ENCODE results near the gene HIGD2A.

HIGD2A gene

DNA sequence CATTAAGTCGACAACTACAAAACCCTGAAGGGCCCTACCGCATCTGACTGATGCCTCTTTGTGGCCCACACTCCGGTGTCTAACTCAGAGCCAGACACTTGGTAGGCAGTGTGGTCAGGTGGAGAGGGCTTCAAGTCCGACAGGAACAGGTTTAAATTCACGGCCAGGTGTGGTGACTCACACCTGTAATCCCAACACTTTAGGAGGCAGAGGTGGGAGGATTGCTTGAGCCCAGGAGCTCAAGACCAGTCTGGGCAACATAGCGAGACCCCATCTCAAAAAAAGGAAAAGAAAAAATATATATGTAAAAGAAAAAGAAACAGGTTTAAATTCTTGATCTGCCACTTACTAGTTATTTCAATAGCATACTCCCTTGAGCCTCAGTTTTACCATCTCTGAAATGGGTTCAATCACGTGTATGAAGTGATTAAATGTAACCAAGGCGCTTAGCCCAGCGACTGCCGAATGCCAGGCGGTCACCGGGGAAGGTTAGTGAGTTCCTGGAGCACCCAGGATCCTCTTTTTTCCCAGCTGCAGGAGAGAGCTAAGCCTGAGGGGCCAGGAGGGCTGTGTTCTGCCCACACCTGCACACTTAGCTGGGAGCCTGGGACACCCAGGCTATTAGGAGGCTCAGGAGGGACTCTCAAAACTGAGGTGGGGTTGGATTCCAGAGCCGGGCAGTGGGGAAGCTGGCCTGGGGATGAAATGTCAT is 26.8 kb downstream of the HIGD2A start:
- peaks cover 9% of the 10 kb centered on the region for H3K36me3 Mint-ChIP-seq
- H3K4me3 Mint-ChIP-seq: peak overlapping the region; percentile 87
- H3K27ac Mint-ChIP-seq: peak overlapping the region; percentile 50
- no peaks in the 10 kb centered on the region for H3K9me3 Mint-ChIP-seq
- H3K27me3 Mint-ChIP-seq: no peaks in the 10 kb centered on the region
- H3K4me1 Mint-ChIP-seq: peaks cover 50% of the 10 kb centered on the region
- no peak for ATAC-seq

DNA sequence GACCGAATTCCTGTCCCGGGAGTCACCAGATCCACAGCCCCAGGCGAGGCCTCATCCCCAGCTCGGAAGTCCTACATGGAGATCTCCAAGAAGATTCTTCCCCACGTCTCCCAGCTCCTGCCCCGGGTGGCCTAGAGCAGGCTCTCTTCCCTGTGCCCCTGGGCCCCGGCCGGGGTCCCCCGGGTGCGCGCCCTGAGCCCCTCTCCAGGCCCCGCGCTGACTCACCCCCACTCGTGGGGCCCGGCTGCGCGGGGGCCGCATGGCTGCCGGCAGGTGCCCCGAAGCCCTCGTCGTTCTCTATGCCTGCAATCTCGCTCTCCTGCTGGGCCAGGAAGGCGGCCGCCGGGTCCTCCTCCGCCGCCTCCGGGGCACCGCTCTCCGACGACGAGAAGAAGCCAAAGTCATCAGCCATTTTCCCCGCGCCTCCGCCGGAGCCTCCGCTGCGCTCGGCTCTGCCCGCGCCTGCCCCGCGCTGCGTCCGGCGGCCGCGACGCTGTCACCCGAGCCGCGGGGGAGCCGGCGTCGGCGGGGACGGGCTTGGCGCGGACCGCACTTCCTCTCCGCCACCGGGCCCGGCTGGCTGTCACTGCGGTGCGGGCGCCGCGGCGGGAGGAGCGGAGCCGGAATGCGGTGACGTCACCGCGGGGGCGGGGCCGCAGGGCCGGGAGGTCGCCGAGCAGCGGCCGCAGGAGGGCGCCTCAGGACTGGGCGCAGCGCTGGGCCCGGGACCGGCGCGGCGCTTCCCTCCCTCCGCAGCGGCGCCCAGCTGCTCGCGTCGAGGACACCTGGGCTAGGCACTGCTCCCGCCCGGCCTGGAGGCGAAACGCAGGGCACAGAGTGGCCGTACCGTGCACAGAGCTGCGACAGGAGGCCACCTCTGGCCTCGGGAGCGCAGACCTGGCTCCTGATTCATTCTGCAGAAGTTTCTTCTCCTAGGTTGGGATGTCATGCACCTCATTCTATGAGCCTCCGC is 27.7 kb downstream of the HIGD2A start, which contains the start of gene CLTB:
Gene CLTB, minus strand, starts transcription at position 588 of the 973 bp plus-strand sequence. Its CDS starts 176 bp downstream, at position 412.
- Mint-ChIP-seq H3K4me3 (peak within 1 kb of the TSS; percentile 87), H3K9me3 (no peaks in the 10 kb centered on the region), H3K27ac (peak within 1 kb of the TSS; percentile 50), H3K4me1 (peaks cover 46% of the 10 kb centered on the region), H3K36me3 (peaks cover 2% of the 10 kb centered on the region), H3K27me3 (no peaks in the 10 kb centered on the region)
- peak; percentile 99 for ATAC-seq

- Mint-ChIP-seq H3K9me3 (no peaks in the 10 kb centered on the region), H3K27ac (peak overlapping the region; percentile 50), H3K27me3 (no peaks in the 10 kb centered on the region), H3K4me3 (peak overlapping the region; percentile 64), H3K36me3 (no peaks in the 10 kb centered on the region), H3K4me1 (peaks cover 39% of the 10 kb centered on the region)
- ATAC-seq: no peak
These were observed 28.4 kb downstream of the HIGD2A start for GRCh38 chr5:176416965-176417364.

GRCh38 chr5:176418251-176418650 is 29.7 kb downstream of the HIGD2A start:
- ATAC-seq: no peak
- no peak overlapping the region for H3K27ac Mint-ChIP-seq

GRCh38 chr5:176420086-176420485 is 31.5 kb downstream of the HIGD2A start:
- Mint-ChIP-seq H3K27me3 (peaks cover 15% of the 10 kb centered on the region), H3K36me3 (no peaks in the 10 kb centered on the region), H3K4me3 (no peak overlapping the region), H3K9me3 (no peaks in the 10 kb centered on the region), H3K4me1 (peaks cover 13% of the 10 kb centered on the region), H3K27ac (no peak overlapping the region)
- no peak for ATAC-seq

More at GRCh38 chr5:176418251-176418650, 29.7 kb downstream of the HIGD2A start:
- no peak overlapping the region for H3K4me3 Mint-ChIP-seq
- H3K36me3 Mint-ChIP-seq: no peaks in the 10 kb centered on the region
- H3K27me3 Mint-ChIP-seq: peaks cover 10% of the 10 kb centered on the region
- peaks cover 29% of the 10 kb centered on the region for H3K4me1 Mint-ChIP-seq
- no peaks in the 10 kb centered on the region for H3K9me3 Mint-ChIP-seq

GRCh38 chr5:176420972-176421544 is 32.5 kb downstream of the HIGD2A start:
- Mint-ChIP-seq H3K27ac (no peak overlapping the region), H3K9me3 (no peaks in the 10 kb centered on the region), H3K36me3 (no peaks in the 10 kb centered on the region), H3K4me1 (peaks cover 6% of the 10 kb centered on the region), H3K4me3 (no peak overlapping the region), H3K27me3 (peaks cover 15% of the 10 kb centered on the region)
- ATAC-seq: no peak

- no peaks in the 10 kb centered on the region for H3K36me3 Mint-ChIP-seq
- ATAC-seq: no peak
- no peak overlapping the region for H3K4me3 Mint-ChIP-seq
- H3K27me3 Mint-ChIP-seq: peaks cover 23% of the 10 kb centered on the region
- no peaks in the 10 kb centered on the region for H3K9me3 Mint-ChIP-seq
- no peaks in the 10 kb centered on the region for H3K4me1 Mint-ChIP-seq
- no peak overlapping the region for H3K27ac Mint-ChIP-seq
These were observed 35.6 kb downstream of the HIGD2A start for GRCh38 chr5:176424181-176424580.

- peaks cover 23% of the 10 kb centered on the region for H3K27me3 Mint-ChIP-seq
- no peak for ATAC-seq
These were observed 36.6 kb downstream of the HIGD2A start for GRCh38 chr5:176425138-176425537.

GRCh38 chr5:176425791-176426190 is 37.2 kb downstream of the HIGD2A start:
- no peaks in the 10 kb centered on the region for H3K36me3 Mint-ChIP-seq
- H3K9me3 Mint-ChIP-seq: no peaks in the 10 kb centered on the region
- no peak overlapping the region for H3K4me3 Mint-ChIP-seq
- ATAC-seq: no peak
- H3K27me3 Mint-ChIP-seq: peaks cover 23% of the 10 kb centered on the region
- H3K27ac Mint-ChIP-seq: no peak overlapping the region
- no peaks in the 10 kb centered on the region for H3K4me1 Mint-ChIP-seq

More at GRCh38 chr5:176425138-176425537, 36.6 kb downstream of the HIGD2A start:
- Mint-ChIP-seq H3K36me3 (no peaks in the 10 kb centered on the region), H3K4me3 (no peak overlapping the region), H3K27ac (no peak overlapping the region), H3K9me3 (no peaks in the 10 kb centered on the region), H3K4me1 (no peaks in the 10 kb centered on the region)

GRCh38 chr5:176426876-176427275 is 38.3 kb downstream of the HIGD2A start:
- no peaks in the 10 kb centered on the region for H3K4me1 Mint-ChIP-seq
- H3K27ac Mint-ChIP-seq: no peak overlapping the region
- H3K4me3 Mint-ChIP-seq: no peak overlapping the region
- no peaks in the 10 kb centered on the region for H3K36me3 Mint-ChIP-seq
- H3K9me3 Mint-ChIP-seq: no peaks in the 10 kb centered on the region
- H3K27me3 Mint-ChIP-seq: peaks cover 25% of the 10 kb centered on the region
- ATAC-seq: no peak

GRCh38 chr5:176427971-176428370 is 39.4 kb downstream of the HIGD2A start:
- Mint-ChIP-seq H3K36me3 (no peaks in the 10 kb centered on the region), H3K27ac (no peak overlapping the region), H3K9me3 (no peaks in the 10 kb centered on the region), H3K4me3 (no peak overlapping the region), H3K4me1 (no peaks in the 10 kb centered on the region), H3K27me3 (peaks cover 29% of the 10 kb centered on the region)
- ATAC-seq: no peak

GRCh38 chr5:176429972-176430371 is 41.4 kb downstream of the HIGD2A start:
- H3K4me1 Mint-ChIP-seq: no peaks in the 10 kb centered on the region
- H3K4me3 Mint-ChIP-seq: no peak overlapping the region
- H3K36me3 Mint-ChIP-seq: no peaks in the 10 kb centered on the region
- no peak for ATAC-seq
- H3K27ac Mint-ChIP-seq: no peak overlapping the region
- no peaks in the 10 kb centered on the region for H3K9me3 Mint-ChIP-seq
- H3K27me3 Mint-ChIP-seq: peaks cover 22% of the 10 kb centered on the region

GRCh38 chr5:176432707-176433106 is 44.2 kb downstream of the HIGD2A start:
- Mint-ChIP-seq H3K4me3 (no peak overlapping the region), H3K4me1 (peaks cover 11% of the 10 kb centered on the region), H3K27ac (no peak overlapping the region), H3K9me3 (no peaks in the 10 kb centered on the region), H3K36me3 (no peaks in the 10 kb centered on the region), H3K27me3 (peaks cover 22% of the 10 kb centered on the region)
- ATAC-seq: no peak

- peaks cover 26% of the 10 kb centered on the region for H3K27me3 Mint-ChIP-seq
- no peaks in the 10 kb centered on the region for H3K9me3 Mint-ChIP-seq
- peak overlapping the region; percentile 3 for H3K27ac Mint-ChIP-seq
- H3K4me3 Mint-ChIP-seq: peak overlapping the region; percentile 21
- peaks cover 11% of the 10 kb centered on the region for H3K4me1 Mint-ChIP-seq
- ATAC-seq: no peak
- no peaks in the 10 kb centered on the region for H3K36me3 Mint-ChIP-seq
These were observed 48.1 kb downstream of the HIGD2A start for GRCh38 chr5:176436656-176437055.

All from stimulated activated memory B cell treated with anti-CD40 and anti-IgM and Interleukin-4, amounts not matched to agents 10 μg/mL and 1 μg/mL and 100 μg/mL, for 72 hours (primary cell).